Activated CD8-positive, alpha-beta memory T cell treated with anti-CD3 and anti-CD28 coated beads, Interleukin-2, amount 50 U/mL, for 24 hours (primary cell): Measurements from ENCODE around the gene HS3ST6.
"Not testable (repeated sequence)": the region's sequence is repeated elsewhere in the genome, so short reads cannot be mapped to it uniquely, and the experiment has no call there.

Source experiments
- DNase-seq: peaks from one replicate; pipeline ENCODE4 v3.0.0-alpha.2; 2020; ENCODE audit errors: extremely low read depth

HS3ST6 gene

GRCh38 chr16:1907226-1907860 lies 10.9 kb downstream of the HS3ST6 start:
- DNase-seq: no peak

GRCh38 chr16:1906846-1907165 lies 11.4 kb downstream of the HS3ST6 start:
- DNase-seq: no peak

GRCh38 chr16:1906055-1906845 lies 12.0 kb downstream of the HS3ST6 start:
- DNase-seq: no peak

DNA sequence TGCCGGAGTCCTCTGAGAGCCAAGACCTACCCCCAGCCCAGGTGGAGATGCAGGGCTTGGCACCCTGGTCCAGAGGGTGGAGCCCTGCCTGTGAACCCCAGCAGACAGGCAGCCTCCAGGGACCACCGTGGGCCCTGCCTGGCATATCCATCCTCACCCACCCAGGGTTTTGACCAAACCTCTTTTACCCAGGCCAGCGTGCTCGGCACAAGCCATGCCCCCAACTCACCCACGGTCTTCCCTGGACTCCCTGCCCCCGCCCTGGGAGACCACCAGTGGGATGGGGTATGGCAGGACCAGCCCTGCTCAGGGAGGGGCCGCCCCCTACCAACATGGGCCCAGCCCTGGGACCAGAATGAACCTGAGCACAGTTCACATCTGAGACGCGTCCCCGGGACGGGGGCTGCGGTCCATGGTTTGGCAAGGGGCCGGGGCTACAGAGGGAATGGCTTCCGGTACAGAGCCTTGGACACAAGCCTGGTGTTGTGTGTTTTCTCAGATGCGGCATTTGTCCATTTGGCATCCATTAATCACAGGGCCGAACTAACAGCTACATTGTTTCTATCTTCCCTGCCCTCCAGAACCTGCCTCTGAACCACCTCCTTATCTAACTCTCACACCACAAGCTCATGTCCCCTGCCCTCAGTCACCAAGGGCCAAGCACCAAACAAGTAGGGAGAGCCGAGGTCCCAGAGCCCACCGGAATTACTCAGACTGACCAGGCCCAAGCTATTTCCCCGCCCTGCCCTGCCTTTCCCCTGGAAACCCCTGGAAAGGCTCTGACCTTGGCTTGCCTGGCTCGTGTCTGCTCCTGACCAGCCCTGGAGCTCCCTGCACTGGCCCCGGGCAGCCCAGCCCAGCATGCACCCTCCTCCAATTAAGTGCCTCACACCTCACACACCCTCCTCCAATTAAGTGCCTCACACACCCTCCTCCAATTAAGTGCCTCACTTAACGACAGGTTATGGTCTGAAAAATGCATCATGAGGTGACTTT lies 14.1 kb downstream of the HS3ST6 start:
- no peak for DNase-seq

DNA sequence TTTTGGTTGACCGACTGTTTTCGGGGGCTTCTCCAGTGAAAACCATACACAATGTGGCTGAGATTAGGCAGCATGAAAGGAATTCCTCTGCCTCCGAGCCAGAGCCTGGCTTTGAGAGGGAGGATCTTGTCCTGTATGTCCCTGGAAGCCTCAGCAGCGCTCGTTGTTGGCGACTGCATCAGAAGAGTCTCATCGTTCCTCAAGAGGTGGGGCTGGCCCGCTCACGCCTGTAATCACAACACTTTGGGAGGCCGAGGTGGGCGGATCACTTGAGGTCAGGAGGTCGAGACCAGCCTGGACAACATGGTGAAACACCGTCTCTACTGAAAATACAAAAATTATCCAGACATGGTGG lies 15.0 kb downstream of the HS3ST6 start:
- DNase-seq: no peak

- no peak for DNase-seq
Measured at GRCh38 chr16:1902547-1903219, 15.5 kb downstream of the HS3ST6 start.

GRCh38 chr16:1900452-1900774 lies 17.8 kb downstream of the HS3ST6 start:
- DNase-seq: no peak

- DNase-seq: no peak
Measured at GRCh38 chr16:1899641-1900451, 18.4 kb downstream of the HS3ST6 start.

DNA sequence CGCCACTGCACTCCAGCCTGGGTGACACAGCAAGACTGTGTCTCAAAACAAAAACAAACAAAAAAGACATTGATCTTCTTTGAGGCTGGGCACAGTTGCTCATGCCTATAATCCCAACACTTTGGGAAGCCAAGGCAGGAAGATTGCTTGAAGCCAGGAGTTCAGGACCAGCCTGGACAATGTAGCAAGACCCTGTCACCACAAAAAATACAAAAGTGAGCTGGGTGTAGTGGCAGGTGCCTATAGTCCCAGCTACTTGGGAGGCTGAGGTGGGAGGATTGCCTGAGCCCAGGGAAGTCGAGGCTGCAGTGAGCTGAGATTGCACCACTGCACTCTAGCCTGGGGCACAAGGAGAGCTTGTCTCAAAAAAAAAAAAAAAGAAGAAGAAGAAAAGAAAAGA lies 20.5 kb downstream of the HS3ST6 start:
- not testable (repeated sequence) for DNase-seq

- DNase-seq: no peak
Measured at GRCh38 chr16:1895949-1896675, 22.1 kb downstream of the HS3ST6 start.

GRCh38 chr16:1895068-1895467 lies 23.1 kb downstream of the HS3ST6 start:
- DNase-seq: no peak

DNA sequence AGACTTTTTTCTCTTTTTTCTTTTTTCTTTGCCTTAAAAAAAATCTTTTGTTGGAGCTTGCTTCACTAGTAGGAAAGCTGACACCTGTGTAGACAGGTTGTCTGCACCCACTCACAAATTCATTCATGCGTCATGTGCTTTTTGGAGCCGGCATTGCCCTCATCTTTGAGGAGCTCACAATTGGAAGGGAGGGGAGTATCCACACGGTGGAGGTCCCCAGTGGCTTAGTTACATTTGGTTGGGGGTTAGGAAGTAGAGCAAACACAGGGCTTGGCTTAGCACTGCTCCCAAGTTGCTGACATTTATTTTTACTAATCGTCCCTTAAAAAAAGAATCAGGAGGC lies 27.5 kb downstream of the HS3ST6 start:
- no peak for DNase-seq

DNA sequence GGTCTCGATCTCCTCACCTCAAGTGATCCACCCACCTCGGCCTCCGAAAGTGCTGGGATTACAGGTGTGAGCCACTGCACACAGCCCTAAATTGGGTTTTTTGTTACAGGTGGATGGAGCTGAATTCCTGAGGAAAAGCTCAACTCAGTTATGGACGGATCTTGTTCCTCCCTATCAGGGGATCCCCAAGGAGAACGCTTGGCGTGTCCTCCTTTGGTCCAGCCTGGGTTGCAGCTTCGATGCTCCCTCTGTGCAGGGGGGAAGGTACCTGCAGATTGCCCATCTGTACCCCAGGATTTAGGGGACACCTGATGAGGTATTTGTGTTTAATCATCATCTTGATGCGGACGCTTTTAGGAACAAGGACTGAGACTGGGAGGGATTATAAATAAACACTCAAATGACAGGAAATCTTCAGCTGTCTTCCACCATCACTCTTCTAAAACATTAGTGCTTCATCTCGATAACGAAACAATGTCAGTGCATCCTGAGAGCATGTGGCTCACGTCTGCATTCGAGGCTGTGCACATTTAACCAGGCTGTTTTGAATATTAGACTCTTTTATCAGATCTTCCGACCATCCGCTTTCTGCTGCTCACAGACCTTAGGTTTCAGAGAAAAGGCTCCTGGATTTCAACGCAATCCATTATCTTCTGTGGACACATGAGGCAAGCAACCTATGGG lies 28.0 kb downstream of the HS3ST6 start:
- DNase-seq: no peak

DNA sequence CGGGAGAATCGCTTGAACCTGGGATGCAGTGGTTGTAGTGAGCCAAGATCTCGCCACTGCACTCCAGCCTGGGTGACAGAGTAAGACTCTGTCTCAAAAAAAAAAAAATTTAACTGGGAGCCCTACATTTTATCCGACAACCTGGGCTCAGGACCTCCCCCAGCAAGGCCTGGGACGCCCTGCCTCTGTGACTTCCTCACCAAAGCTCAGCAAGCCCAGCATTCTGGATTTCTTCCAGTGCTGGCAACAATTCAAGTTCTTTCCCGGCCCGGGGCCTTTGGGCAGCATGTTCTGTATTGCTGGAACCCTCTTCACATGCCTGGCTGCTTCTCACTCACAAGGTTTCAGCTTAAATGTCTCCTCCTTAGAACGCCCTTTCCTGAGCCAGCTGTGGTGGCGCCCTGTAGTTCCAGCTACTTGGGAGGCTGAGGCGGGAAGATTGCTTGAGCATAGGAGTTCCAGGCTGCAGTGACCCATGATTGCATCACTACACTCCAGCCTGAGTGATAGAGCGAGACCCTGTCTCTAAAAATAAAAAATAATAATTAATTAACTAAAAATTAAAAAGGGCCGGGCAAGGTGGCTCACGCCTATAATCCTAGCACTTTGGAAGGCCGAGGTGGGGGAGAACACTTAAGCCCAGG lies 30.4 kb downstream of the HS3ST6 start:
- no peak for DNase-seq

GRCh38 chr16:1884889-1885288 lies 33.3 kb downstream of the HS3ST6 start:
- DNase-seq: no peak

DNA sequence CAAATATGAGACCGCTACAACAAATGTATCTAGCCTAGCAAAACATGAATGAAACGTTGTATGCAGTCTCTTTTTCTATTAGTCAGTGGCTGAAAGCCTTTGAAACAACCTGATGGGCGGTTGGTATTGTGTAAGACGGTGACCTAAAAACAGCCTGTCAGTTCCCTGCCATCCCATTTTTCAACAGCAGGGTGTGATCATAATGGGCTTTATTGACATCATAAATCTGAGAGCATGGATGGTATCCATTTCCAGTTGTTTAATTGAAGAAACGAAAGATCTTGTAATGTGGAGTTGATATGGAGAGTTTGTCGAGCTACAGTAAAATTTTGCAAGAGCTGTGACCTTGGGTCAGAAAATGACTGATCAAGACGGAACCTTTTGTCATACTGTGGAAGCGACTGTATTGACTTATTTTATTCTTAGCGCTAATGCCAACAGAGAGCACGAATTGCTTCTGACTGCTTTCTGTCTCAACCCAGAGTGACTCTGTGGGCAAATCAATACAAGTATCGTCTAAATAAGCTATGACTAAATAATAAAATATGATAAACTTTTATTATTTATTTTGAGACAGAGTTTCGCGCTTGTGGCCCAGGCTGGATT lies 34.0 kb downstream of the HS3ST6 start:
- no peak for DNase-seq

DNA sequence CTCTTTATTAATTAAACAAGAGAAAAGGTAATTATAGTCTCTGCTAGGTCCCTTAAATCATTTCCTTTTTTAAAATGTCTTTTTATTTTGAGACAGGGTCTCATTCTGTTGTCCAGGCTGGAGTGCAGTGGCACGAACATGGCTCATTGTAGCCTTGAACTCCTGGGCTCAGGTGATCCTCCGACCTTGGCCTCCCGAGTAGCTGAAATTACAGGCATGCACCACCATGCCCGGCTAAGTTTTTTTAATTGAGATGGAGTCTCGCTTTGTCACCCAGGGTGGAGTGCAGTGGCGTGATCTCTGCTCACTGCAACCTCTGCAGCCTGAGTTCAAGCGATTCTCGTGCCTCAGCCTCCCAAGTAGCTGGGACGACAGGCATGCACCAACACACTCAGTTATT lies 37.0 kb downstream of the HS3ST6 start:
- not testable (repeated sequence) for DNase-seq

DNA sequence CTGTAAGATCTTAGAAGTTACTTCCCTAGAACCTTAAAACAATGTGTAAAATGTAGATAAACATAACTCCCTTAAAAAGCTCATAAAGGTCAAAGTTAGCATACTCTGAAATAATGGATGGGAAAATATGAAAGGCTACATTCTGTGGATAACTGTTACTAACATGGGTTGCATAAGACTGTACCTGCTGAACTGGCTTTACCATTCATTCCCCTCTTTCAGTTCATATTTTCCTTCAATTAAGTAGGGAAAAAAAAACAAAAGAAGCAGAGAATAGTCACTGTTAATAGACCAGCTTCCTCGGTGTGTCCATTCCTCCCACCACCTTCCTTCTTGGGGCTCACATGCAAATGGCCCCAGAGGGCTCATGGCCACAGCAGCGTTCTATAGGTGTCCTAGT lies 38.7 kb downstream of the HS3ST6 start:
- DNase-seq: no peak

GRCh38 chr16:1878256-1878655 lies 40.0 kb downstream of the HS3ST6 start:
- no peak for DNase-seq
